Thymus (tissue), 11 donors: Measurements from ENCODE around the gene TRAPPC13. TPM values are rescaled to one million over a fixed set of nuclear protein-coding genes. Genes with fewer than 3 reads are reported as not detected.
"Not testable (repeated sequence)": the region's sequence is repeated elsewhere in the genome, so short reads cannot be mapped to it uniquely, and the experiment has no call there.

Experiments
- DNase-seq, 9 donors: peaks; one replicate each; pipeline ENCODE4 v3.0.0-alpha.2; 2013; ENCODE audit warnings: low spot score in 9 of 9, low read depth in 6 of 9, missing footprints in 1 of 9
- H3K27ac ChIP-seq, 2 donors: one replicate each; pipeline ENCODE4 v1.5.1; 2013; ENCODE audit warnings: control low read depth in 1 of 2, low read depth in 1 of 2, low read length in 1 of 2, mild to moderate bottlenecking in 1 of 2, moderate library complexity in 1 of 2
- H3K27me3 ChIP-seq, 2 donors: one replicate each; pipeline ENCODE4 v1.5.1; 2013; ENCODE audit warnings: low read length in 1 of 2; ENCODE audit not compliant: control insufficient read depth in 2 of 2, insufficient read depth in 1 of 2
- H3K36me3 ChIP-seq, 2 donors: one replicate each; pipeline ENCODE4 v1.5.1; 2013; ENCODE audit warnings: low read length in 1 of 2, mild to moderate bottlenecking in 1 of 2, moderate library complexity in 1 of 2; ENCODE audit not compliant: control insufficient read depth in 2 of 2, insufficient read depth in 2 of 2
- H3K4me1 ChIP-seq, 2 donors: one replicate each; pipeline ENCODE4 v1.5.1; 2013; ENCODE audit warnings: low read length in 2 of 2; ENCODE audit not compliant: control insufficient read depth in 2 of 2, insufficient read depth in 2 of 2
- H3K4me3 ChIP-seq, 2 donors: one replicate each; pipeline ENCODE4 v1.5.1; 2013; ENCODE audit warnings: low read length in 2 of 2, control low read depth in 1 of 2, mild to moderate bottlenecking in 1 of 2
- H3K9me3 ChIP-seq, 2 donors: one replicate each; pipeline ENCODE4 v1.5.1; 2013; ENCODE audit warnings: low read length in 1 of 2, mild to moderate bottlenecking in 1 of 2; ENCODE audit not compliant: control insufficient read depth in 2 of 2, insufficient read depth in 1 of 2
- WGBS: extraction: QIAGEN DNeasy Blood & Tissue Kit; methylation state at CpG from one replicate; pipeline ENCODE4 v1.1.7; 2013; 5-methylcytosine and 5-hydroxymethylcytosine counted together
- polyA plus RNA-seq: library from polyadenylated mRNA; stranded (reverse); fragments of 200-250 nt; gene quantifications from one replicate; pipeline ENCODE4 v1.2.3, GENCODE V29; 2013
- total RNA-seq: library from RNA; stranded (reverse); fragments of 120-200 nt; gene quantifications from one replicate; pipeline ENCODE4 v1.2.4, GENCODE V29; 2013
- donor health status: healthy.

Gene TRAPPC13
- total and polyA plus RNA-seq, 2 donors: 30.0 to 33.9 TPM

DNA sequence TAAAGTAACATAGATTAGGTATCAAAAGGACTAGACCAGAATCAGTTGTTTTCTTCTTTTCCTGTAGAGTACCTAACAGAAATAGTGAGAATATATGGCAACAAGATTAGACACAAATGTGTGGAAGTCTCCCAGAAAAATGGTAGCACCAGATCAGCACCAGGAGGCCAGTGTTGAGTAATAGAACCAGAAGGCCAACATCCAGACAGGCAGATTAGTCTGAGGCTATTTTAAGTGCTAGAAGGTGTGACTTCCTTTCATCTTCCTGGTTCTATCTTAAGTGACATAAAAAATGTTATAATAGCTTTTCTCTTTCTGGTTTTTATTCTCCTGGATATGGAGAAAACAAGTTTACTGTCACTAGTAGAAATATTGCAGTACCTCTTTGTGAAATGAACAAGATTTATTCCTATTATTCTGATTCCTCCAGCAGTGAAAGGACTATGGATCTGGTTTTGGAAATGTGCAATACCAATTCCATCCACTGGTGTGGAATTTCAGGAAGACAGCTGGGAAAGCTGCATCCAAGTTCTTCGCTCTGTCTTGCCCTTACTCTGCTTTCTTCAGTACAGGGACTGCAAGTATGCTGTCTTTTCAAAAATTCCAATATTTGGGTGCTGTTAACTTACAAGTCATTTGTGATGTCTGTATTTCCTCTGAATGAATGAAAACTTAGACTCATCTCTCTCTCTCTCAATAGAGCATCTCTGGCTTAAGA, 39.1 kb downstream of the TRAPPC13 start:
- no peaks in the 10 kb centered on the region for H3K27me3 ChIP-seq
- no peak overlapping the region for H3K4me3 ChIP-seq
- WGBS: 98% methylated on average over 1 of the region's 1 CpG
- peaks cover 0 to 24% of the 10 kb centered on the region in 2 donors for H3K36me3 ChIP-seq
- DNase-seq: no peak
- no peaks in the 10 kb centered on the region for H3K4me1 ChIP-seq
- H3K9me3 ChIP-seq: no peaks in the 10 kb centered on the region
- H3K27ac ChIP-seq: no peak overlapping the region

DNA sequence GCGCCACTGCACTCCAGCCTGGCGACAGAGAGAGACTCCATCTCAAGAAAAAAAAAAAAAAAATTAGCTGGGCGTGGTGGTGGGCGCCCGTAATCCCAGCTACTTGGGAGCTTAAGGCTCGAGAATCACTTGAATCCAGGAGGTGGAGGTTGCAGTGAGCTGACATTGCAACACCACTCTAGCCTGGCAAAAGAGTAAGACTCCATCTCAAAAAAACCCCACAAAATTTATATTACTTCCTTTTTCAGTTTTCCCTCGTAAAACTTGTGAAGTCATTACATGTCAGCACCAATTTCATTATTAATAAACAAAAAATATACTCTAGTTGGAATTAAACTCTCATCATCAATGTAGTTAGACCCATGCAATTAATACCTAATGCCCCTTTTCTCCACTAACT, 43.9 kb downstream of the TRAPPC13 start:
- Histone ChIP-seq H3K4me3 (no peak overlapping the region), H3K9me3 (no peaks in the 10 kb centered on the region)
- WGBS: 86% methylated on average over 7 of the region's 7 CpGs

DNA sequence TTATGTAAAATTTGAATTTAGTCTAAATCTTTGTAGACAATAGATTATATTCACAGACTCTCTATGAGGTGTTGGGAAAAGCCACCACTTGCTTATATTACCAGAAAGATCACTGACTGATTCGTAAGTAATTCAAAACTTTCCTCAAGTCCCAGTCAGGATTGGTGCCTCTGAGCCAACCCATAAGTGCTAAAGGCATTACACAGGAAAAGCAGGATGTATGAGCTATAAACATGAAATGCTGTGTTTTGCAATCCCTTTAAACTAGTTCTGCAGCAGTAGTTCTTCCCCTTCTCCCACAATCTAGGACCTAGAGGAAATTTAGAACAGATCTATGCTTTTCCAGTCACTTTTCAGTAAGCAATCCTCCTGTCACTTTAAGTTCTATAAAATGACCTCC, 48.0 kb downstream of the TRAPPC13 start:
- DNase-seq: no peak
- H3K27ac ChIP-seq: no peak overlapping the region
- no peaks in the 10 kb centered on the region for H3K4me1 ChIP-seq
- no peak overlapping the region for H3K4me3 ChIP-seq
- H3K9me3 ChIP-seq: no peaks in the 10 kb centered on the region
- H3K36me3 ChIP-seq: peaks cover 3 to 10% of the 10 kb centered on the region in 2 donors
- WGBS: 100% methylated on average over 1 of the region's 1 CpG
- no peaks in the 10 kb centered on the region for H3K27me3 ChIP-seq

More for the DNA sequence above, 43.9 kb downstream of the TRAPPC13 start:
- Histone ChIP-seq H3K36me3 (peaks cover 4 to 13% of the 10 kb centered on the region in 2 donors), H3K27me3 (no peaks in the 10 kb centered on the region), H3K4me1 (no peaks in the 10 kb centered on the region), H3K27ac (no peak overlapping the region)
- DNase-seq: no peak

DNA sequence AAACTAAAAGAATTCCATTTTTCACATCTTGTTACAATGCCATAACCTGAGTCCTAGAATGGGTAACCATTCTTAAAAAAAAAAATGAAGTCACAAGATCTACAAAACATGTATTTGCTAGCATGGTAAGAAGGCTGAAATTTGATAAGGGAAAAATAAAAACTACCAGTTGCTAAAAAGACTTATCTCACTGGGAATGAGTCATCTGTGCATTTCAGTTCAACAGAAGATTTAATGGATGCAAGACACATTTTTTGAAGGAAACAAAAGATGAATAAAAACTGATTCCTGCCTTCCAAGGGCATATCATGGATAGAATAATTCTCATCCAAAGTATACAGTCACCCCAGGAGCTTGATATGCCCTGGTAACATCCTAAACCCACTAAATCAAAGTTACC, 49.9 kb downstream of the TRAPPC13 start:
- no peak overlapping the region for H3K4me3 ChIP-seq
- no peaks in the 10 kb centered on the region for H3K9me3 ChIP-seq
- peaks cover 4 to 10% of the 10 kb centered on the region in 2 donors for H3K36me3 ChIP-seq
- no peaks in the 10 kb centered on the region for H3K4me1 ChIP-seq
- no peak overlapping the region for H3K27ac ChIP-seq
- no peak for DNase-seq
- no peaks in the 10 kb centered on the region for H3K27me3 ChIP-seq

DNA sequence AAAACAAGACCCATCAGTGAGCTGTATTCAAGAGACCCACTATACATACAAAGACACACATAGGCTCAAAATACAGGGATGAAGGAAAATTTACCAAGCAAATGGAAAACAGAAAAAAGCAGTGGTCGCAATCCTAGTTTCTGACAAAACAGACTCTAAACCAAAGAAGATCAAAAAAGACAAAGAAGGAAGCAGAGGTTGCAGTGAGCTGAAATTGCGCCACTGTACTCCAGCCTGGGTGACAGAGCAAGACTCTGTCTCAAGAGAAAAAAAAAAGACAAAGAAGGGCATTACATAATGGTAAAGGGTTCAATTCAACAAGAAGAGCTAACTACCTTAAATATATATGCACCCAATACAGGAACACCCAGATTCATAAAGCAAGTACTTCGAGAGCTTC, 51.2 kb downstream of the TRAPPC13 start:
- not testable (repeated sequence) for H3K27me3 ChIP-seq, H3K9me3 ChIP-seq, H3K4me3 ChIP-seq, H3K4me1 ChIP-seq, H3K27ac ChIP-seq, DNase-seq
- 96% methylated on average over 3 of the region's 3 CpGs for WGBS
- H3K36me3 ChIP-seq: peaks cover 3 to 14% of the 10 kb centered on the region in 2 donors

DNA sequence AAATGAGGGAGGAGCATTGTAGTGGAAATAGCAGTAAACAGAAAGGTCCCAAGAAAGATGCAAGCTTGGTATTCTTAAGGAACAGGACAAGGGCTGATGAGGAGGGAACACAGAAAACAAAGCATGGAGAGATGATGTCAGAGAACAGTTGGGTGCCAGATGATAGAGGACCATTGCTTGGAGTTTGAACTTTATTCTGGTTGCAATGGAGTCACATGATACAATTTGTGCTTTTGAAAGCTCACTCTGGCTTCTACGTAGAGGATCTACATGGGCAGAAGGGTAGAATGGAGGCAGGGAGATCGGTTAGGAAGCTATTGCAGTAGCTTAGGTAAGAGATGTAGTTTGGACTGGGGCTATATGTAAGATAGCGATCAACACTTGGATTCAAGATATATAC, 57.3 kb downstream of the TRAPPC13 start:
- no peaks in the 10 kb centered on the region for H3K9me3 ChIP-seq
- no peaks in the 10 kb centered on the region for H3K27me3 ChIP-seq
- DNase-seq: no peak
- no peak overlapping the region for H3K27ac ChIP-seq
- no peak overlapping the region for H3K4me3 ChIP-seq
- over 99% methylated on average over 3 of the region's 3 CpGs for WGBS
- no peaks in the 10 kb centered on the region for H3K4me1 ChIP-seq
- H3K36me3 ChIP-seq: peaks cover 9 to 20% of the 10 kb centered on the region in 2 donors

DNA sequence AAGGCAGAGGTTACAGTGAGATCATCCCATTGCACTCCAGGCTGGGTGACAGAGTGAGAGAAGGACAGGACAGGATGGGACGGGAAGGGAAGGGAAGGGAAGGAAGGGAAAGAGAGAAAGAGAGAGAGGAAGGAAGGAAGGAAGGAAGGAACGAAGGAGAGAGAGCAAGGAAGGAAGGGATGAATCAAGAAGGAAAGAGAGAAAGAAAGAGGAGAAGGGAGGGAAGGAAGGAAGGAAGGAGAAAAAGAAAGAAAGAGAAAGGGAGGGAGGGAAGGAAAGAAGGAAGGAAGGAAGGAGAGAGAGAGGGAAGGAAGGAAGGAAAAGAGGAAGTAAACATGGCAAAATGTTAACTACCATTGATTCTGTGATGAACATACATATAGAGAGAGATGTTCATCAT, 68.3 kb downstream of the TRAPPC13 start:
- Histone ChIP-seq H3K27me3 (no peaks in the 10 kb centered on the region), H3K4me1 (no peaks in the 10 kb centered on the region), H3K27ac (no peak overlapping the region), H3K4me3 (no peak overlapping the region), H3K9me3 (no peaks in the 10 kb centered on the region), H3K36me3 (no peaks in the 10 kb centered on the region)
- DNase-seq: no peak
- WGBS: 95% methylated on average over 2 of the region's 2 CpGs

DNA sequence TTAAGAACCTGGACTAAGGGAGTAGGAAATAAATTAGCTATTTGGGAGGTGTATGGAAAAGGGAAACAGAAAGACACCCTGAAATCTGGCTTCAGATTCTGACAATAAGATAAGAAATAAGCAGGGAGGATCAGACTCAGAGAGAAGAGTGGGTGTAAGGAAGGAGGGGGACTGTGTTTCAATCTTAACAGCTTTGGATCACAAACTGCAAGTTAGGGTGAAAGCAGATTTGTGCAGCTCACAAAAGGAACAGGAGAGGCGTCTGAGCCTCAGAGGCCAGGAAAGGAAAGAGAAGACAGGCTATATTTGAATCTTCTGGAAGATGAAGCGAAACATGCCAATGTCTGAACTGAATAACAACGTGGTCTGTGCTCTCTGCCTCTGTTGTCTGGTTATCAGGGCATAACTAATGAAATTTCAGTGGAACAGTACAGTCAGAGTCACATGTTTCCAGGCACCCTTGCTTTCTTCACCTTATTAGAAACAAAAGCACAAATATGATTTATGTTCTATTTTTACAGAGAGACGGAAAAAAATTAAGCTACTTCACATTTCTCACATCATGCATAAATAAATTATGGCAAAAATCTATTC, 70.4 kb downstream of the TRAPPC13 start:
- 94% methylated on average over 4 of the region's 4 CpGs for WGBS
- Histone ChIP-seq H3K4me3 (no peak overlapping the region), H3K9me3 (no peaks in the 10 kb centered on the region), H3K4me1 (no peaks in the 10 kb centered on the region), H3K36me3 (no peaks in the 10 kb centered on the region), H3K27ac (no peak overlapping the region), H3K27me3 (no peaks in the 10 kb centered on the region)
- DNase-seq: no peak

DNA sequence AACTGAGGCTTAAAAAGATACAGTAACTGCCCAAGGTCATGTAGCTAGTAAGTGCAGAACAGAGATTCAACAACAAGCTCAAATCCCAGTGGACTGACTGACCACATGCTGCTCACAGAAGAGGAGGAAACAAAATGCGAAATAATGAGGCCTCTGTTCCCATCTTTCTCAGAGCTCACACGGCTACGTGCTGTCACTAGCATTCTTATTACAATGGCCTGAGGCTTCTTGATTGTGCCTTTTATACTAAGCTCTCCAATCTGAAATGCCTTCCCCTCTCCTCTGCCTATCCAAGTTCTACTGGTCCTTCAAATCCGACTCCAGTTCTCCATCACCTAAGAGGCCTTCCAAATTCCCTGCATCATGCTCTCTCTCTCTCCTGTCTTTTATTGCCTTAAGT, 71.1 kb downstream of the TRAPPC13 start:
- H3K36me3 ChIP-seq: no peaks in the 10 kb centered on the region
- no peak for DNase-seq
- WGBS: 97% methylated on average over 4 of the region's 4 CpGs
- H3K9me3 ChIP-seq: no peaks in the 10 kb centered on the region
- H3K4me3 ChIP-seq: no peak overlapping the region
- no peaks in the 10 kb centered on the region for H3K4me1 ChIP-seq
- no peaks in the 10 kb centered on the region for H3K27me3 ChIP-seq
- no peak overlapping the region for H3K27ac ChIP-seq
